ENCODE measurements around the gene GCC1. TPM values are rescaled to one million over a fixed set of nuclear protein-coding genes. Genes with fewer than 3 reads are reported as not detected.
A peak's percentile ranks its signal among the peaks of the same experiment; 100 is the strongest.
"Not testable (repeated sequence)": the region's sequence is repeated elsewhere in the genome, so short reads cannot be mapped to it uniquely, and the experiment has no call there.

The GCC1 gene
- total RNA-seq, 1 donor from 2014 or later: 21.8 TPM

DNA sequence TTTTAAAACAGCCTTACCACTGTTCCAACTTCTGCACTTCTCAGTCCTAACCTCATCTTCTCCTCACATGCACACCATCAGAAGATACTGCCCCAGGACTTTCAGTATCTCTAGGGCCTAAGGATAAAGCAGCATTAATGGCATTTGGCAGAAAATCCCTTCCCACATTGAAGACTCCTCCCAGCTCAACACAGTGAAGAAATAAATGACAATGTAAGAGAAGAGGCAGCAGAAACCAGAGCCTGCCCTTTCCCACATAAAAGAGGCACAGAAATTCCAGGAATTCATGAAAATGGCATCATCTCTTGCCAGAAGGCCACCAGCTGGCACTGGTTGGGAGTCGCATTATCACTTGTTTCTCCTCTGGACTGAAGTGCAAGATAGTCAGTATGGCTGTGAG is 3.7 kb downstream of the GCC1 start:
- no peak for TF ChIP-seq CTCF (IDR thresholded peaks at IDR 0.05; ENCODE audit: unreplicated experiment)
- DNase-seq (ENCODE audit: low spot score): no peak
- peak overlapping the region; percentile 34 for H3K4me3 Mint-ChIP-seq (ENCODE audit: unreplicated experiment)
- H3K9me3 Mint-ChIP-seq (ENCODE audit: unreplicated experiment): no peaks in the 10 kb centered on the region
- H3K36me3 Mint-ChIP-seq (ENCODE audit: low read depth, unreplicated experiment): peaks cover 23% of the 10 kb centered on the region
- no peak overlapping the region for H3K27ac Mint-ChIP-seq (ENCODE audit: unreplicated experiment)
- peaks cover 4% of the 10 kb centered on the region for H3K27me3 Mint-ChIP-seq (ENCODE audit: unreplicated experiment)
- peaks cover 33% of the 10 kb centered on the region for H3K4me1 Mint-ChIP-seq (ENCODE audit: unreplicated experiment)

DNA sequence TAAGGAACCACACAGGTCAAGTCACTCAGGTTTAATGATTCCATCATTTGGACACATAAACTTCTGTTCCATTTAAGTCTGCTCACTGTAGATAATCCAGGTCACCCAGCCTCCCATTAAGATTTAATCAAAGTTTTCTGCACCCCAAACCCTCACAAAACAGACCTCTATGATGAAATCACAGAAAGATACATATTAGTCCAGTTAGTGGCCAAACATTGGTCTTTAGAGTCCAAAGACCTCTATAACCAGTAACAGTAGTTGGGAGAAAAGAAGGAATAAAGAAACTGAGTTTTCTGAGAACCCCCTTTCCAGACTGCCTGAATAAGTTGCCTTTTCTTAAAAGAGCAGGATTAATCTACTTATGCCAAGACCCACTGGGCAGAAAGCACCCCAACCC is 4.8 kb downstream of the GCC1 start:
- H3K4me3 Mint-ChIP-seq (ENCODE audit: unreplicated experiment): peak overlapping the region; percentile 11
- peak overlapping the region; percentile 58 for H3K27ac Mint-ChIP-seq (ENCODE audit: unreplicated experiment)
- no peak for TF ChIP-seq CTCF (IDR thresholded peaks at IDR 0.05; ENCODE audit: unreplicated experiment)
- no peaks in the 10 kb centered on the region for H3K9me3 Mint-ChIP-seq (ENCODE audit: unreplicated experiment)
- peaks cover 24% of the 10 kb centered on the region for H3K4me1 Mint-ChIP-seq (ENCODE audit: unreplicated experiment)
- no peak for DNase-seq (ENCODE audit: low spot score)
- H3K36me3 Mint-ChIP-seq (ENCODE audit: low read depth, unreplicated experiment): peaks cover 23% of the 10 kb centered on the region
- no peaks in the 10 kb centered on the region for H3K27me3 Mint-ChIP-seq (ENCODE audit: unreplicated experiment)

- no peaks in the 10 kb centered on the region for H3K9me3 Mint-ChIP-seq (ENCODE audit: unreplicated experiment)
- no peak overlapping the region for H3K4me3 Mint-ChIP-seq (ENCODE audit: unreplicated experiment)
- H3K4me1 Mint-ChIP-seq (ENCODE audit: unreplicated experiment): peaks cover 12% of the 10 kb centered on the region
- no peak overlapping the region for H3K27ac Mint-ChIP-seq (ENCODE audit: unreplicated experiment)
- no peak for TF ChIP-seq CTCF (IDR thresholded peaks at IDR 0.05; ENCODE audit: unreplicated experiment)
- peaks cover 27% of the 10 kb centered on the region for H3K36me3 Mint-ChIP-seq (ENCODE audit: low read depth, unreplicated experiment)
- no peaks in the 10 kb centered on the region for H3K27me3 Mint-ChIP-seq (ENCODE audit: unreplicated experiment)
- DNase-seq (ENCODE audit: low spot score): no peak
These were observed 6.6 kb downstream of the GCC1 start for GRCh38 chr7:127578711-127579275.

GRCh38 chr7:127578036-127578684 is 7.2 kb downstream of the GCC1 start:
- Mint-ChIP-seq H3K4me3 (ENCODE audit: unreplicated experiment) (no peak overlapping the region), H3K9me3 (ENCODE audit: unreplicated experiment) (no peaks in the 10 kb centered on the region), H3K4me1 (ENCODE audit: unreplicated experiment) (peaks cover 6% of the 10 kb centered on the region), H3K27ac (ENCODE audit: unreplicated experiment) (no peak overlapping the region), H3K27me3 (ENCODE audit: unreplicated experiment) (no peaks in the 10 kb centered on the region), H3K36me3 (ENCODE audit: low read depth, unreplicated experiment) (peaks cover 27% of the 10 kb centered on the region)
- TF ChIP-seq CTCF (IDR thresholded peaks at IDR 0.05; ENCODE audit: unreplicated experiment): no peak
- DNase-seq (ENCODE audit: low spot score): no peak

DNA sequence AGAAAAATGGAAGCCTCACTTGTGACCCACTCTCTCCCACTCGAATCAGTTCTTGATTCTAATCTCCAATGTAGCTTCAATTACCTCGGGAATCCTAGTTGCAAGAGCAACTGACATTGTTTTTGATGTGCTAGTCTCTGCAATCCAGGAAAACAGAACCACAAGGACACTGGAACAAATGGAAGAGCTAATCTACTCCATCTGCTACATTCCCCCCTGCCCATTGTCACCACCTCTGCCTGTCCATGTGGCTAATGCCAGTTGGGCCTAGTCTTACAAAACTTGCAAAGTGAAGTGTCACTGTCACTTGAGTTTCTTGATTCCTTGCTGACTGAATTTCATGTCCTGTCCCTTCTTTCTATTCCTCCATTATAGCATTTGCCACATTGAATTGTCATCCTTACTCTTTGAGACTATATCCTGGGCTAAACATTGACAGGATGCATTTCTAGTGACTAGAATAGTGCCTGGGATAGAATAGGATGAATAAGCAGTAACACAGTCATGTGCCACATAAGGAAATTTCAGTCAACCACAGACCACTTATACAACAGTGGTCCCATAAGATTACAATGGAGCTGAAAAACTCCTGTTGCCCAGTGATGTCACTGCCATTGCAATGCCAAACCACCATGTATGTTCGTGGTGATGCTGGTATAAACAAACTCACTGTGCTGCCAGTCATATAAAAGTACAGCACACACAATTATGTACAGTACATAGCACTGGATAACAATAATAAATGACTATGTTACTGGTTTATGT is 13.5 kb downstream of the GCC1 start:
- DNase-seq (ENCODE audit: low spot score): no peak
- H3K4me3 Mint-ChIP-seq (ENCODE audit: unreplicated experiment): no peak overlapping the region

DNA sequence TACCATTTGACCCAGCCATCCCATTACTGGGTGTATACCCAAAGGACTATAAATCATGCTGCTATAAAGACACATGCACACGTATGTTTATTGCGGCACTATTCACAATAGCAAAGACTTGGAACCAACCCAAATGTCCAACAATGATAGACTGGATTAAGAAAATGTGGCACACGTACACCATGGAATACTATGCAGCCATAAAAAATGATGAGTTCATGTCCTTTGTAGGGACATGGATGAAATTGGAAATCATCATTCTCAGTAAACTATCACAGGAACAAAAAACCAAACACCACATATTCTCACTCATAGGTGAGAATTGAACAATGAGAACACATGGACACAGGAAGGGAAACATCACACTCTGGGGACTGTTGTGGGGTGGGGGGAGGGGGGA is 17.4 kb downstream of the GCC1 start:
- H3K9me3 Mint-ChIP-seq (ENCODE audit: unreplicated experiment); H3K27ac Mint-ChIP-seq (ENCODE audit: unreplicated experiment); H3K27me3 Mint-ChIP-seq (ENCODE audit: unreplicated experiment); H3K4me3 Mint-ChIP-seq (ENCODE audit: unreplicated experiment); H3K4me1 Mint-ChIP-seq (ENCODE audit: unreplicated experiment); DNase-seq (ENCODE audit: low spot score): not testable (repeated sequence)
- H3K36me3 Mint-ChIP-seq (ENCODE audit: low read depth, unreplicated experiment): peaks cover 36% of the 10 kb centered on the region

More for the DNA sequence above, 13.5 kb downstream of the GCC1 start:
- no peak overlapping the region for H3K27ac Mint-ChIP-seq (ENCODE audit: unreplicated experiment)
- no peaks in the 10 kb centered on the region for H3K4me1 Mint-ChIP-seq (ENCODE audit: unreplicated experiment)
- H3K36me3 Mint-ChIP-seq (ENCODE audit: low read depth, unreplicated experiment): peaks cover 19% of the 10 kb centered on the region
- H3K9me3 Mint-ChIP-seq (ENCODE audit: unreplicated experiment): no peaks in the 10 kb centered on the region
- H3K27me3 Mint-ChIP-seq (ENCODE audit: unreplicated experiment): no peaks in the 10 kb centered on the region
- no peak for TF ChIP-seq CTCF (IDR thresholded peaks at IDR 0.05; ENCODE audit: unreplicated experiment)
